Epithelial cell of proximal tubule (primary cell): ENCODE data around the gene MRPL4. TPM values are rescaled to one million over a fixed set of nuclear protein-coding genes. Genes with fewer than 3 reads are reported as not detected.

ENCODE experiments used
- DNase-seq: peaks from one replicate; pipeline ENCODE4 v3.0.0-alpha.2; 2011; ENCODE audit warnings: low read depth
- H3K4me3 ChIP-seq: 2 replicates; pipeline ENCODE4 v1.5.1; 2011; ENCODE audit warnings: low read depth, mild to moderate bottlenecking, low read length
- CTCF ChIP-seq: conservative IDR thresholded peaks from 2 replicates; pipeline ENCODE4 v1.5.1; 2012; ENCODE audit warnings: low read depth, mild to moderate bottlenecking, low read length
- total RNA-seq: library from RNA; depleted of rRNA; stranded (reverse); fragments of >200 nt; gene quantifications from 2 replicates; pipeline ENCODE4 v1.2.3, GENCODE V29; 2015

The MRPL4 gene
- total RNA-seq, 1 donor from 2014 or later = 104 TPM

- no peak overlapping the region for H3K4me3 ChIP-seq
- no peak for TF ChIP-seq CTCF
- DNase-seq = no peak
These were observed 28.4 kb upstream of the MRPL4 start for GRCh38 chr19:10223488-10224213.

GRCh38 chr19:10224337-10224736 lies 27.7 kb upstream of the MRPL4 start:
- no peak overlapping the region for H3K4me3 ChIP-seq
- TF ChIP-seq CTCF = no peak
- DNase-seq = no peak

- H3K4me3 ChIP-seq = no peak overlapping the region
- no peak for DNase-seq
- no peak for TF ChIP-seq CTCF
These were observed 26.0 kb upstream of the MRPL4 start for GRCh38 chr19:10226021-10226375.

- DNase-seq = no peak
- no peak for TF ChIP-seq CTCF
- H3K4me3 ChIP-seq = no peak overlapping the region
These were observed 25.5 kb upstream of the MRPL4 start for GRCh38 chr19:10226376-10227025.

GRCh38 chr19:10227026-10227971 lies 24.7 kb upstream of the MRPL4 start:
- no peak overlapping the region for H3K4me3 ChIP-seq
- no peak for TF ChIP-seq CTCF
- no peak for DNase-seq

GRCh38 chr19:10228393-10228792 lies 23.6 kb upstream of the MRPL4 start:
- DNase-seq = no peak
- no peak overlapping the region for H3K4me3 ChIP-seq
- TF ChIP-seq CTCF = no peak
